SW480 (cell line): Measurements from ENCODE around the gene PLBD1.

Experiments used
- DNase-seq: peaks from one replicate; pipeline ENCODE4 v3.0.0-alpha.2; 2016; ENCODE audit warnings: low spot score

The PLBD1 gene

GRCh38 chr12:14567351-14568162 is at the start of gene PLBD1:
Gene PLBD1, minus strand, starts transcription at chr12:14567883. Its CDS starts 187 bp downstream, at chr12:14567696.
- peak; percentile 36 for DNase-seq

GRCh38 chr12:14614704-14615121 is 47.0 kb upstream of the PLBD1 start:
- no peak for DNase-seq

GRCh38 chr12:14613718-14614117 is 46.0 kb upstream of the PLBD1 start:
- DNase-seq: no peak

GRCh38 chr12:14612898-14613445 is 45.3 kb upstream of the PLBD1 start:
- no peak for DNase-seq

GRCh38 chr12:14612250-14612649 is 44.6 kb upstream of the PLBD1 start:
- no peak for DNase-seq

GRCh38 chr12:14611640-14612203 is 44.0 kb upstream of the PLBD1 start:
- DNase-seq: no peak

GRCh38 chr12:14607568-14607967 is 39.9 kb upstream of the PLBD1 start:
- DNase-seq: no peak

- peak; percentile 50 for DNase-seq
Observed at GRCh38 chr12:14605401-14605989, 37.8 kb upstream of the PLBD1 start.

GRCh38 chr12:14601692-14602478 is 34.2 kb upstream of the PLBD1 start:
- DNase-seq: no peak

GRCh38 chr12:14597480-14597879 is 29.8 kb upstream of the PLBD1 start:
- no peak for DNase-seq

GRCh38 chr12:14591719-14592118 is 24.0 kb upstream of the PLBD1 start:
- DNase-seq: no peak

GRCh38 chr12:14589169-14590004 is 21.7 kb upstream of the PLBD1 start:
- DNase-seq: no peak

- DNase-seq: no peak
Observed at GRCh38 chr12:14588571-14588970, 20.9 kb upstream of the PLBD1 start.

- DNase-seq: no peak
Observed at GRCh38 chr12:14578646-14579045, 11.0 kb upstream of the PLBD1 start.

GRCh38 chr12:14577344-14577743 is 9.7 kb upstream of the PLBD1 start:
- DNase-seq: no peak

GRCh38 chr12:14576896-14577295 is 9.2 kb upstream of the PLBD1 start:
- DNase-seq: no peak

GRCh38 chr12:14575585-14575984 is 7.9 kb upstream of the PLBD1 start:
- DNase-seq: no peak

- no peak for DNase-seq
Observed at GRCh38 chr12:14573118-14573517, 5.4 kb upstream of the PLBD1 start.

GRCh38 chr12:14572401-14572800 is 4.7 kb upstream of the PLBD1 start:
- DNase-seq: no peak

- DNase-seq: no peak
Observed at GRCh38 chr12:14571779-14572178, 4.1 kb upstream of the PLBD1 start.

GRCh38 chr12:14570231-14570630 is 2.5 kb upstream of the PLBD1 start:
- DNase-seq: no peak
